Left ventricle myocardium superior (tissue), 1 donor: ENCODE results near the gene TRIM73. TPM values are rescaled to one million over a fixed set of nuclear protein-coding genes. Genes with fewer than 3 reads are reported as not detected.
"Not testable (repeated sequence)": the region's sequence is repeated elsewhere in the genome, so short reads cannot be mapped to it uniquely, and the experiment has no call there.

Experiments used
- ATAC-seq: fragments of 200-7000 bp; cut with Tn5 transposase; one replicate; pipeline ENCODE4 v1.9.1; 2020; ENCODE audit warnings: mild to moderate bottlenecking, moderate library complexity
- DNase-seq: peaks from one replicate; pipeline ENCODE4 v3.0.0-alpha.2; 2020
- intact Hi-C: fragments of 100-400 bp; cut with micrococcal nuclease; formaldehyde crosslinking; loops from one replicate; pipeline ENCODE4 v1.11.0; 2022
- total RNA-seq: library from RNA; stranded (reverse); fragmentation: NEBNext Ultra II Directional; extraction: Animal tissue kit (Norgen Biotek cat#: 25700); gene quantifications from one replicate; pipeline ENCODE4 v1.2.1, GENCODE V29; 2021
- donor health status: DM: no; HTN: yes; CAD: no; lungs with severe emphysema.

Gene TRIM73
- total RNA-seq, 1 donor from 2014 or later: 1.3 TPM

DNA sequence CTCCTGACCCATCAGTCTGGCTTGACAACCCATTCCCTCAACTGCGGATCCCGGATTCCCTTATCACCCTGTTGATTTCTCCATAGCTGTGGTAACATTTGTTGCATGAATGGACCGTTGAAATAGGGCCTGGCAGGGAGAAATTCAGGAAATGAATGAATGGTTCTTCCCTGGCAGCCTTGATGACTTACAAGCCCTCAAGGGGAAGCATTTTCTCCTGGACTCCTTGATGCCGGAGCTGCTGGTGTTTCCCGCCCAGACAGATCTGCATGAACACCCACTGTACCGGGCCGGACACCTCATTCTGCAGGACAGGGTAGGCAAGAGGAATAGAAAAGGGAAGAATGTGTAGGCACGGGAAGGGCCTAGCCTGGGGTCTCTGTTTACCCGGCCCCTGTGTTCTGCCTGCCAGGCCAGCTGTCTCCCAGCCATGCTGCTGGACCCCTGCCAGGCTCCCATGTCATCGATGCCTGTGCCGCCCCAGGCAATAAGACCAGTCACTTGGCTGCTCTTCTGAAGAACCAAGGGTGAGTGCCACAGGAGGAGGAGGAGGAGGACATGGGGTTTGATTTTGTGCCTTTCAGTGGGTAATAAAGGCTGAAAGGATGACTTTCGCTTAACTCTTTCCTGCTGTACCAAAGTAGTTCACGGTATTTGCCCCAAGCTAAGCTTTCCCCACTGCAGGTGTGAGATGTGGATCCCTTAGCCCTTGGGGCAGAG is 19.4 kb downstream of the TRIM73 start:
- DNase-seq, intact Hi-C loops, ATAC-seq: not testable (repeated sequence)

DNA sequence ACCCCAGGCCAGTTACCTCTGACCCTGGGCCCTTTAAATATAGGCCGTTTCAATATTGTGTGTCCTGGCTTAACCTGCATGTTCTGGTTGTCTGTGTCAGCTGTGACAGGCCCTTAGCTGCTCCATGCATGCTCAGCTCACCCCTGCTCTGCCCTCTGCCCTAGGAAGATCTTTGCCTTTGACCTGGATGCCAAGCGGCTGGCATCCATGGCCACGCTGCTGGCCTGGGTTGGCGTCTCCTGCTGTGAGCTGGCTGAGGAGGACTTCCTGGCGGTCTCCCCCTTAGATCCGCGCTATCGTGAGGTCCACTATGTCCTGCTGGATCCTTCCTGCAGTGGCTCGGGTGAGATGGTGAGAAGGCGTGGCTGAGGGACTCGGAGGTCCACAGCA is 20.0 kb downstream of the TRIM73 start:
- DNase-seq, ATAC-seq, intact Hi-C loops: not testable (repeated sequence)

DNA sequence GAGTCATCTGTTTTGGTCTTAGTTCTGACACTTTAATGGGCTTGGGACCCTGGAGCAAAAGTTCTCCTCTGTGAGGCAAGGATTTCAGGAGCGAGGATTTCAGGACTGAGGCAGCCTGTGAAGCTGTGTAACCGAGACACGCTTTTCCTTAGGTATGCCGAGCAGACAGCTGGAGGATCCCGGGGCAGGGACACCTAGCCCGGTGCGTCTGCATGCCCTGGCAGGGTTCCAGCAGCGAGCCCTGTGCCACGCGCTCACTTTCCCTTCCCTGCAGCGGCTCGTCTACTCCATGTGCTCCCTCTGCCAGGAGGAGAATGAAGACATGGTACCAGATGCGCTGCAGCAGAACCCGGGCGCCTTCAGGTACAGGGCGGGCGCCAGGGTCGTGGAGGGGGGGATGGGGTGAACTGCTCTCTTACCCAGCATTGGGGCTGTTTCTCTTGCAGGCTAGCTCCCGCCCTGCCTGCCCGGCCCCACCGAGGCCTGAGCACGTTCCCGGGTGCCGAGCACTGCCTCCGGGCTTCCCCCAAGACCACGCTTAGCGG is 20.5 kb downstream of the TRIM73 start:
- DNase-seq, ATAC-seq, intact Hi-C loops: not testable (repeated sequence)

DNA sequence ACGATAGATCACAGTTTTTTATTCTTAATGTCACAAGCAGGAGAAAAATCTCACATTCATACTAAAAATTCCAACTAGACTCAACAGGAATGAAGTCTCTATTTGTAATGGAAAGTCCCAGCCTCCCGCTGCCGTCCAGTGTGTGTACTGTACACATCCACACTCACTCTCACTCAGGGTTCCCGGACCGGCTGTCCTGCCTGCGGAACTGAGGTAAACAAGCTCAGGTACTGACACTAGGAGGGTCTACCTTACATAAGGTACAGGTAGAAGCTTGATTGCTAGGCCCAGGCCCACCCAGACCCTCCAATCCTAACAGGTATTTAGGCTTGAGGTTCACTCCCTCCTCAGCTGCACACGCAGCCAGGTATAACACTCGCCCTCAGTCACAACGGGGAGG is 21.4 kb downstream of the TRIM73 start:
- not testable (repeated sequence) for DNase-seq, ATAC-seq

DNA sequence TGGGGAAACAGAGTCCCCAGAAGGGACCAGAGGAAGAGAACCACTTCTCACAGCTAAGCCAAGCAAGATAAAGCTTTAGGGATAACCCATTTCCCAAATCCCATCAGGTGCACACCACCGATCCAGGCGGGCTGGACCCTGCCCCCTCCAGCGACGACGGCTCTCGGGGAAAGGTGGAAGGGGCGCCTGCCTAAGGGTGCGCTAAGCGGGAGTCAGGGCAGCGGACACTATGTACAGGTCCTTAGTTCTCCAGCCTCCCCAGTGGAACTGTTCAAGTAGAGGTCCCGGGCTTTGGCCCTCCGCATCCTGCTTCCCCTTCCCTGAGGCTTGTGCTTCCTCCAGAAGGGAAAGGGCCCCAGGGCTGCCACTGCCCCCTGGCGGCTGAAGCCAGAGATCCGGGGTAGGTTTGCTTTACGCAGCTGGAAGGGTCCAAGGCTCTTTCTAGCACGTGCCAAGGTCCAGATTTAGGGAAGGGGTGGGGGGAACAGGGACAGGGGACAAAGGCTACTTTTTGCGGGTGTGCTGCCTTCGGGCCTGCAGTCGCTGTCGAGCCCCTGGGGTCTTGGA is 22.9 kb downstream of the TRIM73 start:
- peak; percentile 11 for ATAC-seq
- intact Hi-C loops: not testable (repeated sequence)

More for the DNA sequence above, 21.4 kb downstream of the TRIM73 start:
- intact Hi-C loops: not testable (repeated sequence)

GRCh38 chr7:75419210-75419609 is 23.8 kb downstream of the TRIM73 start:
- DNase-seq, intact Hi-C loops: not testable (repeated sequence)
- ATAC-seq: peak; percentile 3

More for the DNA sequence above, 22.9 kb downstream of the TRIM73 start:
- not testable (repeated sequence) for DNase-seq

DNA sequence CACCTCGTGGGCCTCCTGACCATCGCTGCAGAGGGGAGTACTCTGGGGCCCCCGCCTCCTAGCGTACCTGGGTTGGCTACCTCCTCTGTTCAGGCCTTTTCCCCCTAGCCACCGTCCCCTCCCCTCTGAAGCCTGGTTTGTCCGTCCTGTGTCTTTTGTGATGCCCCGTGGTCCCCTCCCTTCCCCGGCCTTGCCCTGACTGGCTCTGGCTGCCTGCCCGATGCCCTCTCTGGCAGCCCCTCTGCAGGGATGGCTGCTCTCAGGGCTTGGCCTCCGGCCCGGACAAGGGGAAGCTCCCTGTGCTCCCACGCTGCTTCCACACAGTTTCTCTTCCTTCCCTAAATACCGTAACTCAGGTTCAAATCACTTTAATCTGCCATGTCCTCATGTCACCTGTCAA is 24.3 kb downstream of the TRIM73 start:
- DNase-seq (peak; percentile 86), ATAC-seq (peak; percentile 86)

GRCh38 chr7:75420152-75420551 is 24.7 kb downstream of the TRIM73 start:
- intact Hi-C loops, ATAC-seq, DNase-seq: not testable (repeated sequence)

More for the DNA sequence above, 24.3 kb downstream of the TRIM73 start:
- intact Hi-C loops: not testable (repeated sequence)

GRCh38 chr7:75421798-75422710 is 26.6 kb downstream of the TRIM73 start:
- intact Hi-C loops, ATAC-seq, DNase-seq: not testable (repeated sequence)

GRCh38 chr7:75423481-75423880 is 28.1 kb downstream of the TRIM73 start:
- intact Hi-C loops, DNase-seq, ATAC-seq: not testable (repeated sequence)

DNA sequence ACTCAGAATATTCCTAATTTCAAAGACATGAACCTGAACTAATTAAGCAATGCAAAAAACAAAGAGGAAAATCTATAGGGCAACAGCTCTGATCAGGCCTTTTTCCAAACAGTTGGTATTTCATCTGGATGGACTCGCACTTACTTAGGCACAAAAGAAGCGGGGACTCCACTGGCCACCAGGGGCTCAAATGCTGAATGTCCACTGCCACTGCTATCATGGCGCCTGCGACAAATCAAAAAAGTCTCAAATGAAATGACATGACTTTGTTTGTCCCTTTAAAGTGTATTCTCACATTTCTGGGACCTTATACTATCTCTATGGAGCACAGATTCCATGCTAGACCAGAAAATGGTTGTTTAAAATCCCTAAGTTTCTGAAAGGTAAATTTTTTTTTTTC is 43.6 kb downstream of the TRIM73 start:
- ATAC-seq, intact Hi-C loops: not testable (repeated sequence)

DNA sequence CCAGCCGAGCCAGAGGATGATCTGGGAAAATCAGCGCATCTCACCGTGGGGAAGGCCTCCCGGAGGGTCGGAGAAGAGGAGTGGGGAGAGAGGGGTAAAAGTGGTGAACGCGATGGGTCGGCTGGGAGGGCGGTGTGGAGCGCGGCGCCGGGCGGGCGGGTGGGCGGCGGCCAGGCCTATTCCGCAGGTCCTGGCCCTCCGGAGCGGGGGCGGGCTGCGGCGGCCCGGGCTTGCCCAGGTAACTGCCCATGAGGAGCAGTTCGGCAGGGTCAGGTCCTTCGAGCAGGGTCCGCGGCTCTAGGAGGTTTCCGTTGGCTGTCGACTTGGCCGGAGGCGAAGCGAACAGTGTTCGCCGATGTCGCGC is 46.7 kb downstream of the TRIM73 start:
- DNase-seq, intact Hi-C loops: not testable (repeated sequence)
- ATAC-seq: peak; percentile 66

More for the DNA sequence above, 43.6 kb downstream of the TRIM73 start:
- DNase-seq: not testable (repeated sequence)

GRCh38 chr7:75442465-75443111 is 47.2 kb downstream of the TRIM73 start:
- intact Hi-C loops, DNase-seq: not testable (repeated sequence)
- ATAC-seq: peak; percentile 99

DNA sequence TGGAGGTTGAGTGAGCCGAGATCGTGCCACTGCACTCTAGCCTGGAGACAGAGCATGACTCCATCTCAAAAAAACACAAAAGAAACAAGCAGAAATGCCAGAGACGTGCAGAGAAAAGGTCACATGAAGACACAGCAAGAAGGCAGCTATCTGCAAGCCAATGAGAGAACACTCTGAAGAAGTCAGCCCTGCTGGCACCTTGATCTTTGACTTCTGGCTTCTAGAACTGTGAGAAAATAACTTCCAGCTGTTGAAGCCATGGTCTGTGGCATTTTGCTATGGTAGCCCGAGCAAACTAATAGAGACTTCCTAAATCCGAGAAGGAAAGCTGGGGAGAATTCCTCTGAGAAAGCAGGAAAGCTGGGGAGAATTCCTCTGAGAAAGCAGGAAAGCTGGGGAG is 54.5 kb downstream of the TRIM73 start:
- intact Hi-C loops, DNase-seq, ATAC-seq: not testable (repeated sequence)

DNA sequence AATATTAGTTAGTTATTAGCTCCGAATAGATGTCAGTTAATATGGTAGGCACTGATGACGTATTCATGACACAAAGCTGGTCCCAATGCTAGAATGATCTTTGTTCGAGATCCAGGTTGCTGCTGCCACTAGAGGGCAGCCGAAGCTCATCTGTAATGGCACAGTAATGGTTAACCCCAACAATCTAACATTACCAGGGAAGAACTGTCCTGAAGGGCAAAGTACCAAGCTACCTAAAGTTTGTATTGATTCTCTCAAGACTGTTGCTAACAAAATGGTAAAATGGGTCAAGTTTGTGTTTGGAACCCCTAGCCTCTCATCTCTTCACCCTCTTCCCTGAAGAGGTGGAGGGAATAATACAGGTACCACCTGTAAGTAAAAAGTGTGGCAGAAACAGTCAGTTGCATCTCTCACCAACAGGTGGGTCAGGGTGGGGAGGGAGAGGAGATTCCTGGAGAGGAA is 57.1 kb downstream of the TRIM73 start:
- DNase-seq, intact Hi-C loops: not testable (repeated sequence)

More for the DNA sequence above, 57.1 kb downstream of the TRIM73 start:
- peak; percentile 76 for ATAC-seq
